AG10803 (cell line): ENCODE measurements around the gene MSMB.

Source experiments
- DNase-seq: peaks from one replicate; pipeline ENCODE4 v3.0.0; 2010; ENCODE audit warnings: low read depth
- H3K4me3 ChIP-seq: 2 replicates; pipeline ENCODE4 v1.5.1; 2011; ENCODE audit warnings: mild to moderate bottlenecking, low read length, control low read depth
- TF ChIP-seq, protein P1 (sequence below): conservative IDR thresholded peaks from 2 replicates; pipeline ENCODE4 v1.5.1; 2011; ENCODE audit warnings: mild to moderate bottlenecking, low read length, control low read depth, inconsistent platforms

The MSMB gene

DNA sequence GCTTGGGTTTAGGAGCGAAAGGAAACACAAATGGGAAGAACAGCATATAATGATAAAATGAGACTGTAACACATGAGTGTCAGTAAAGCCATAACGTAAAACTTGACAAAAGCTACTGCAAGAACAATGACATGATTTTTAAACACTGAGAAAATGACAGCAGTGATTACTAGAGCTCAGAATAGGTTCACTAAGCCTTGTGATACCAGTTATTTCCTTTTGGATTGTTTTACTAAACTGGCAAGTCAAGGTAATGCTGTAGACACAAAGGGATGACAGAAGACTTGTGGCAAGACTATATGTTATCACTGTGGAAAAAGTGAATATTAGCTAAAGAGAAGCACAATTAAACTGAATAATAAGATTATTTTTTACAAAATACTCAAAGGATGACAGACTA is 28.3 kb downstream of the MSMB start:
- no peak overlapping the region for H3K4me3 ChIP-seq
- DNase-seq: no peak
- TF ChIP-seq, protein P1, sequence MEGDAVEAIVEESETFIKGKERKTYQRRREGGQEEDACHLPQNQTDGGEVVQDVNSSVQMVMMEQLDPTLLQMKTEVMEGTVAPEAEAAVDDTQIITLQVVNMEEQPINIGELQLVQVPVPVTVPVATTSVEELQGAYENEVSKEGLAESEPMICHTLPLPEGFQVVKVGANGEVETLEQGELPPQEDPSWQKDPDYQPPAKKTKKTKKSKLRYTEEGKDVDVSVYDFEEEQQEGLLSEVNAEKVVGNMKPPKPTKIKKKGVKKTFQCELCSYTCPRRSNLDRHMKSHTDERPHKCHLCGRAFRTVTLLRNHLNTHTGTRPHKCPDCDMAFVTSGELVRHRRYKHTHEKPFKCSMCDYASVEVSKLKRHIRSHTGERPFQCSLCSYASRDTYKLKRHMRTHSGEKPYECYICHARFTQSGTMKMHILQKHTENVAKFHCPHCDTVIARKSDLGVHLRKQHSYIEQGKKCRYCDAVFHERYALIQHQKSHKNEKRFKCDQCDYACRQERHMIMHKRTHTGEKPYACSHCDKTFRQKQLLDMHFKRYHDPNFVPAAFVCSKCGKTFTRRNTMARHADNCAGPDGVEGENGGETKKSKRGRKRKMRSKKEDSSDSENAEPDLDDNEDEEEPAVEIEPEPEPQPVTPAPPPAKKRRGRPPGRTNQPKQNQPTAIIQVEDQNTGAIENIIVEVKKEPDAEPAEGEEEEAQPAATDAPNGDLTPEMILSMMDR: no peak

GRCh38 chr10:46016811-46017210 is 29.3 kb downstream of the MSMB start:
- DNase-seq: no peak
- H3K4me3 ChIP-seq: no peak overlapping the region
- TF ChIP-seq, protein P1: no peak

- no peak for DNase-seq
- no peak overlapping the region for H3K4me3 ChIP-seq
- TF ChIP-seq, protein P1: no peak
These were observed 29.9 kb downstream of the MSMB start for GRCh38 chr10:46016190-46016589.

GRCh38 chr10:46014683-46015405 is 31.2 kb downstream of the MSMB start:
- peak; percentile 10 for DNase-seq
- TF ChIP-seq, protein P1: no peak
- no peak overlapping the region for H3K4me3 ChIP-seq

- TF ChIP-seq, protein P1: no peak
- H3K4me3 ChIP-seq: no peak overlapping the region
- DNase-seq: no peak
These were observed 31.9 kb downstream of the MSMB start for GRCh38 chr10:46014206-46014605.

DNA sequence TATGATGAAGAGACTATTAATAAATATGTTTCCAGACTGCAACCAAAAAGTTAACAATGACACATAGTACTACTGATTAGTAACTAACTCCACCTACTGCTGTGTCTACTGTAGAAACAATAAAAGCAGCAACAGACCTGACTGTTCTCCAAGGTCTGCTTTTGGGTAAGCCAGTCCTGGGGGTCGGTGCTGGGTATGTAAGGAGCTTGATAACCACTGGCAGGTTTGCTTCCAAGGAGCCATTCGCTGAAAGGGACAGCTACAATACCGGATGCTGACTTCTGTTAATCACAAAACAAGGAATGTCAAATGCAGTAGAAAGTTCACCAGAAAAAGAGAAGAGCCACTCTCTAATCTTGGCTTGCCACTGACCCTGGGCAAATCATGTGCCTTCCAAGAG is 33.3 kb downstream of the MSMB start:
- no peak for DNase-seq
- no peak overlapping the region for H3K4me3 ChIP-seq
- TF ChIP-seq, protein P1: no peak

DNA sequence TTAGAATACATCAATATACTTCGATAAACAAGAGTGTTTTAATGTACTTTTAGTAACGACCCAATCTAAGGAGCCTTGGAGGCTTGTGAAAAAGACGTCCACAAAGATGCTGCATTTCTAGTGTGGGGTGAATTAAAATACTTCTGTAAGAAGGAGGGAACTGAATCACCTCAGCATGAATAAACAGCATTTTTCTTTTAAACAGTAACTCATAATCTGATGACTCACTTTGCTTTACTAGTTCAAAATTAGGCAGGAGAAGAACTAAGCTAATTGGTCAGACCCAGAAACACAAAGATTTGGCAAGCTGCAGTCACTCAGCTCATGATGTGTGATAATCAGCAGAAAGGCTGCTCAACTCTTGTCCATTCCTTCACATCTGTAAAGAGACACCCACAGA is 39.9 kb downstream of the MSMB start:
- no peak overlapping the region for H3K4me3 ChIP-seq
- TF ChIP-seq, protein P1: no peak
- DNase-seq: peak; percentile 82
